Activated T-cell treated with anti-CD3 and anti-CD28 coated beads, Interleukin-2, amount 50 U/mL, for 1 hour (primary cell): ENCODE data around the gene IMPDH1.

Experiments used
- DNase-seq: peaks from one replicate; pipeline ENCODE4 v3.0.0-alpha.2; 2020

IMPDH1 gene

GRCh38 chr7:128385988-128386925 lies 23.5 kb downstream of the IMPDH1 start:
- no peak for DNase-seq

GRCh38 chr7:128384726-128385125 lies 25.1 kb downstream of the IMPDH1 start:
- no peak for DNase-seq

DNA sequence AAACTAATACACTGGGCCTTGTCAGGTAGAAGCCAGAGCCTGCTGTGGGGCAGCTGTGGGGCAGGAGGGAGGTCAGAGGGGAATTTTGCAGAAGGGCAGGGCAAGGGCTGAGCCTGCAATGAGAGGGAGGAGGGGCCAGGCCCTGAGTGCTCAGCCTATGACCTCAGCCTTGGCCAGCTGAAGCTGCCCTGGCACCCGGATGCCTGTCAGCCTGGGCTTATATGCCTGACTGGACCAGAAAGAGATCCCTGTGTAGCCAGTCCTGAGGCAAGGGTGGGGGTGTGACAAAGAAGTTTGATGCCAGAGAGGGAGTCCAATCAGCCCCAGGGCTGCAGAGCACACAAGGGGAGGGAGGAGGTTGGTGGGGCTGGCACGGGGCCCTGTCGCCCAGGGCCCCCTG lies 26.0 kb downstream of the IMPDH1 start:
- DNase-seq = no peak

GRCh38 chr7:128381161-128381821 lies 28.5 kb downstream of the IMPDH1 start:
- peak; percentile 32 for DNase-seq

- DNase-seq = no peak
Observed at GRCh38 chr7:128380483-128381106, 29.2 kb downstream of the IMPDH1 start.

DNA sequence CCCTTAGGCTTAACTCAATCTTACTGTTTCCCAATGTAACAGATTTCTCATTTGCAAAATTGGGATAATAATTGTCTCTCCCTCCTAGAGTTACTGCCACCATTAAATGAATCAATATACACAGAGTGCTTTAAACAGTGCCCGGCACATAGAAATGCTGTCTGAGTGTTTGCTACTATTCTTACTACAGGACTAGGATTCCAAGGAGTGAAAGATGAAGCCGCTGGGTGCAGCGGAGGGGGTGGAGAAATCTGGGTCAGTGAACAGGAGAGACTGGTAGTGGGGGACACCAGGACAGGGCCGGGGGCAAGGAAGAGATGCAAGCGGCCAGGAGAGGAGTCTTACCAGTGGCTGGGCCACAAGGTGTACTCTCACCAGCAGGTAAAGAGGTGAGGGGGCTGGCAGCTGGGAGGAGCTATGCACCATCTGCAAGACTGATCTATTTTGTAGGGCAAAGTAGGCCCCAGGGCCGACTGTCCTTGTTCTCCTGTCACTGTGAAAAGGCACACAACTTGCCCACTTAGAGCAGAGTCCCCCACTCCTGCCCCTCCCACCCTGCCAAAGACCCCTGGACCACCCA lies 29.8 kb downstream of the IMPDH1 start:
- DNase-seq = no peak

DNA sequence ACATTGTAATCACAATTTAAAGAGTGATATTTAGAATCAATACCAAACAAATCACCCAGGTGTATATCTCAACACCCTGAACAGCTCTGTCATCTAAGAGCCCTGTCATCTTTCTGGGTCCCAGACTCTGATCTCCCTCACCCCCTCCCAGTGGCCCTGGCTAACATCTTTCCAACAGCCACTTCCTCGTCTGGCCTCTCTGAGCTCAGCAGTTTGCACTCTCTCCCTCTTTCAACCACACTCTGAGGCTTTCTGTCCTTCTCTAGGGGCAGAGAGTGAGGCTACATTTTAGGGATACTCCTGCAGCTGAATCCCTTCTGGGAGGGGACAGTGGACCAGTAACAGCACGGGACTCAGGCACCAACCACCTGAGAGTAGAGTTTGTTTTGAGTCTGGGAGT lies 31.1 kb downstream of the IMPDH1 start:
- DNase-seq = no peak

GRCh38 chr7:128376077-128376476 lies 33.7 kb downstream of the IMPDH1 start:
- DNase-seq = no peak

- DNase-seq = no peak
Observed at GRCh38 chr7:128374041-128374440, 35.7 kb downstream of the IMPDH1 start.

DNA sequence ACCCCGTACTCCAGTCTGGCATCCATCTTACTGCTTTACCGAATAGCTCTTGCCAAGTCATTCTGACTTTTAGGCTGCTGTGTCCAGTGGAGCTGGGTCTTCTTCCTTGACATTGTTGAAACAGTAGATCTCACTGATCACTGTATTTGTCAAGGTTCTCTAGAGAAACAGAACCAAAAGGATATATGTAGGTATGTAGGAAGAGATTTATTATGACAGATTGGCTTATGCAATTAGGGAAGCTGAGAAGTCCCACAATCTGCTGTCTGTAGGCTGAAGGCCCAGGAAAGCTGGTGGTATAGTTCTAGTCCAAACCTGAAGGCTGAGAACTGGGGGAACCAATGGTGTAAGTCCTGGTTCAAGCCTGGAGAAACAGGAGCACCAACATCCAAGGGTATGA lies 36.2 kb downstream of the IMPDH1 start:
- DNase-seq = no peak

DNA sequence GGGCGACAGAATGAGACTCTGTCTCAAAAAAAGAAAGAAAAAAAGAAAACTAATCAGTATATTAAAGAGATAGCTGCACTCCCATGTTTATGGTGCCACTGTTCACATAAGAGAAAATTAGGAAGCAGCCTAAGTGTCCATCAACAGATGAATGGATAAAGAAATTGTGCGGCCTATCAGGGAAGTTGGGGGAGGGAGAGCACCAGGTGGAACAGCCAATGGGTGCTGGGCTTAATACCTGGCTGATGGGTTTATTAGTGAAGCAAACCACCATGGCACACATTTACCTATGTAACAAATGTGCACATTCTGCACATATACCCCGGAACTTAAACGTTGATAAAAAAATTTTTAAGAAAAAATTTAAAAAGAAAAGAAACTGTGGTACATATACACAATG lies 39.3 kb downstream of the IMPDH1 start:
- DNase-seq = no peak

- no peak for DNase-seq
Observed at GRCh38 chr7:128366986-128367385, 42.8 kb downstream of the IMPDH1 start.

- DNase-seq = no peak
Observed at GRCh38 chr7:128366300-128366699, 43.5 kb downstream of the IMPDH1 start.

DNA sequence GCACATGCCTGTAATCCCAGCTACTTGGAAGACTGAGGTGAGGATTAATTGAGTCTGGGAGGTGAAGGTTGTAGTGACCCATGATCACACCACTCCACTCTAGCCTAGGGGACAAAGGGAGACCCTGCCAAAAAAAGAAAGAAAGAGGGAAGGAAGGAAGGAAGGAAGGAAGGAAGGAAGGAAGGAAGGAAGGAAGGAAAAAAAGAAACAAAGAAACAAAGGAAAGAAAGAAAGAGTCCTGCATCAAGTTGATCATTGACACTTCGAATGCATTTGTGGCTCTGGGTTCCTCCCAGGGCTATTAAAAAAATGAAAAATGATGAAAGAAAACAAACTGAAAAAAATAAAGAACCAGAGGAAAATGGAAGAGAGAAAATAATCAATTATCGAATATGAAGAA lies 44.4 kb downstream of the IMPDH1 start:
- DNase-seq = no peak

GRCh38 chr7:128364166-128364870 lies 45.5 kb downstream of the IMPDH1 start:
- no peak for DNase-seq

GRCh38 chr7:128363261-128363721 lies 46.5 kb downstream of the IMPDH1 start:
- DNase-seq = no peak

DNA sequence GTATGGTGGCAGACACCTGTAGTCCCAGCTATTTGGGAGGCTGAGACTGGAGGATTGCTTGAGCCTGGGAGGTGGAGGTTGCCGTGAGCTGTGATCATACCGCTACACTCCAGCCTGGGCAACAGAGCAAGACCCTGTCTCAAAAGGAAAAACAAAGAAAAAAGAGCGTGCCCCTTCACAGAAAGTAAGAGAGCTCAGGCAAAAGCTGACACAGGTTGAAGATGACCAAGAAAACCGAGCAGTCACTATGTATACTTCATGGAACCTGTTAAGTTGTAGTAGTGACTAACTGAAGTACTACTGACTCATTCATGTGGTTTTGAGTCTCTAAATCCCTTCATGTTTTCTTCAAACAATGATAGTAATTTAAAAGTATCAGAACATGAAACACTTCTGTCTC lies 47.1 kb downstream of the IMPDH1 start:
- DNase-seq = no peak

DNA sequence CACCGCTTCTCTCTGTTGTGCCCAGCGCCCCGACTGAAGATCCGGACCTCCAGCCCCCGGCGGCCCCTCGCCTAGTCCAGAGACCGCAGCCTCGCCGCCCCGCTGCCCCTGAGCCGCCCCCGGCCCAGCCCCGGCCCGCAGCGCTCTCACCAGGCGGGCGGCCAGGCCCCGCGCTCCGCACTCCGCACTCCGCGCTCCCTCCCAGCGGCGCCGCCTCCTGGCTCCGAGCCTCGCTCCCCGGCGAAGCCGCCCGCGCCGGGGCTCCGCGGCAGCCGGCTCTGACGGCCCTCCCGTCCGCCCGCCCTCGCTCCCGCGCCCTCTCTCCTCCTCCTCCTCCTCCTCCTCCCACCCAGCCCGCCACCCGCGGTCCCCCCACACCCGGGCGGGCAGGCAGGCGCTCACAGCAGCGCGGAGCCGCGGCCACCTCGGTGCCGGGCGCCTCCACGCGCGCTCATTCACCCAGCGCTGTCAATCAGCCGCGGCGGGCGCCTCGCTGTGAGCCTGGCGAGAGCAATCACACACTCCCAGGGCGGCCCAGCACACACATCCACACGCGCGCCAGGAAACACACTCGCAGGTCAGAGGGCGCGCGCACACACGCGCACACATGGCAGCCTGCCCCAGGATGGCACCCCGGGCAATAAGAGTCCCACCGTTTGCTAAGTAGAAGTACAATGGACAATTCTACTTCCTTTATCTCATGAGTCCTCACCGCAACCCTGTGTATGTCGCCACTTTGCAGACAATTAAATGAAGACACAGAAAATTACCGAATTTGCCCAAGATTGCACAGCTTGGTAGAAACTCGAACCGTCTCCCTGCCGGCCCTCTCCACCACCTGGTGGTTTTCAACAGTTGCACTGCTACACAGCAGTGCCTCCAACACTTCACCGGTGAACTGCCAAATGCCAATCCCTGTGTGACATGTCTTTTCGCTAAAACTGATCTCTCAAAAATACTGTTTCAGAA lies 48.1 kb downstream of the IMPDH1 start, which contains the start of gene PRRT4:
PRRT4 (minus strand) TSS at position 280 of the 969 bp plus-strand sequence.
- DNase-seq = peak; percentile 62

DNA sequence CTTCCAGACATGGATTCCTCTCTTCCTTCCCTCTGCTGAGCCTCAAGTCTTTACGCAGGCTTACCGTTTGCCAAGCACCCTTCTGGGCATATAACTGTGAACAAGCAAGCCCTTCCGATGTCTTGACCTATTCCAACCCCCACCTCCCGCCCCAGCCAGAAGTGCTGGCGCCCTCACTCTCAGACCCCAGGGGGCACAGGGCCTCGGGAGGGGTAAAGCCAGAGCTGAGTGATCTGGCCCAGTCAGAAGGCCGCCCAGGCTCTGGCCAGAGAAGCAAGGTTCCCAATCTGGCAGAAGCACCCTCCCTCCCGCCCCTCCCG lies 49.5 kb downstream of the IMPDH1 start:
- no peak for DNase-seq

DNA sequence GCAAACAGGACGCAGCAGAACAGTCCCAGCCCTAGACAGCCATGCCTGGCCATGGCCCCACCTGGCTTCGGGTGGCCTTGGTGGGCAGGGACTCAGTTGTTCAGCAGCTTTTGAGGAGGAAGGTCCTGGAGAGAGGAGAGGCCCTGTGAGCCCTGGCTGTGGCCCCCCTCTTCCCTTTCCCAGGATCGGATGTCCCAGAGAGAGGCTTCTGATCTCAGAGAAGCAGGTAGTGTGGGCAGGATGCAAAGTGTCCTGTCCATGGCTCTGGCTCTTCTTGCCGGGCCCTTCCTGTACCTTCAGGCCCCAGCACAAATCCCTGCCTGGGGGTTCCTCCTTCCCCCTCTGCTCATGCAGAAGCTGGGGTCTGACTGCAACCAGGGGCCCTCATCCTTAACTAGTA lies 49.8 kb downstream of the IMPDH1 start:
- no peak for DNase-seq

- no peak for DNase-seq
Observed at GRCh38 chr7:128359336-128359735, 50.4 kb downstream of the IMPDH1 start.

- no peak for DNase-seq
Observed at GRCh38 chr7:128358233-128358632, 51.5 kb downstream of the IMPDH1 start.
